Endothelial cell of umbilical vein (primary cell): Measurements from ENCODE around the gene FILIP1. TPM values are rescaled to one million over a fixed set of nuclear protein-coding genes. Genes with fewer than 3 reads are reported as not detected.

Experiments
- BruUV-seq: library from RNA; stranded (reverse); fragments of 400-500 nt; replicated peaks from 2 replicates; lab custom pipeline; 2021; lab: Mats Ljungman, UMichigan
- CTCF ChIA-PET: fragments of 300-600, 350-600 bp; sonication (Branson Sonifier 250); formaldehyde crosslinking; loops from one replicate; lab custom pipeline; 2021; ENCODE audit warnings: antibody characterized with exemption, inconsistent platforms; lab: Charles Lee
- POLR2A ChIA-PET: fragments of 300-600, 350-600 bp; sonication (Branson Sonifier 250); formaldehyde crosslinking; loops from one replicate; lab custom pipeline; 2021; ENCODE audit warnings: antibody characterized with exemption, inconsistent platforms; lab: Charles Lee
- DNase-seq: peaks from one replicate; pipeline ENCODE4 v3.0.0-alpha.2; 2011; ENCODE audit warnings: low read depth, low spot score
- FAIRE-seq: peaks from 2 replicates; lab custom pipeline; 2011; peaks lifted over from hg19 to GRCh38; lab: Jason Lieb, UNC
- H2AFZ ChIP-seq: 2 replicates; pipeline ENCODE4 v1.6.0; 2012; ENCODE audit warnings: low read depth, low read length, control low read depth, inconsistent platforms
- H3K27ac ChIP-seq: 2 replicates; pipeline ENCODE4 v1.5.1; 2011; ENCODE audit warnings: low read depth, mild to moderate bottlenecking, control low read depth, low read length, moderate library complexity; ENCODE audit not compliant: insufficient read depth
- H3K27me3 ChIP-seq, 2 experiments: 2 replicates each; pipeline versions ENCODE4 v1.6.0 to v1.6.1; 2011; ENCODE audit warnings: low read length in 2 of 2, mixed read lengths in 1 of 2; ENCODE audit not compliant: control insufficient read depth in 2 of 2, insufficient read depth in 2 of 2
- H3K36me3 ChIP-seq, 2 experiments: 2 replicates in 1 of 2; 3 replicates in 1 of 2; pipeline ENCODE4 v1.5.1; 2011; ENCODE audit warnings: low read length in 2 of 2, mild to moderate bottlenecking in 1 of 2, moderate library complexity in 1 of 2; ENCODE audit not compliant: control insufficient read depth in 2 of 2, insufficient read depth in 2 of 2; ENCODE audit errors: extremely low read depth in 1 of 2
- H3K4me1 ChIP-seq: 3 replicates; pipeline ENCODE4 v1.5.1; 2011; ENCODE audit warnings: mild to moderate bottlenecking, low read length; ENCODE audit not compliant: control insufficient read depth, insufficient read depth; ENCODE audit errors: extremely low read depth
- H3K4me2 ChIP-seq: 2 replicates; pipeline ENCODE4 v1.6.1; 2011; ENCODE audit warnings: low read length, control low read depth, mixed read lengths; ENCODE audit not compliant: insufficient read depth
- H3K4me3 ChIP-seq, 3 experiments: fragments of 200-600 bp in 1 of 3; sonication (generic), shearing (Covaris generic) in 1 of 3; replicated peaks in 1 of 3; 2 replicates each; pipeline ENCODE4 v1.5.1; 2011 to 2016; ENCODE audit warnings: control low read depth in 3 of 3, low read length in 3 of 3, mild to moderate bottlenecking in 2 of 3, inconsistent platforms in 1 of 3, low read depth in 1 of 3, moderate library complexity in 1 of 3; ENCODE audit not compliant: insufficient read depth in 1 of 3
- H3K79me2 ChIP-seq: 2 replicates; pipeline ENCODE4 v1.6.0; 2012; ENCODE audit warnings: low read length, inconsistent platforms; ENCODE audit not compliant: control insufficient read depth, insufficient read depth
- H3K9ac ChIP-seq: replicated peaks from 2 replicates; pipeline ENCODE3; 2011; ENCODE audit warnings: low read length, control low read depth; ENCODE audit not compliant: insufficient read depth; ENCODE audit errors: extremely low read depth
- H3K9me1 ChIP-seq: replicated peaks from 3 replicates; pipeline ENCODE4 v1.6.0; 2011; ENCODE audit warnings: mild to moderate bottlenecking, low read length; ENCODE audit not compliant: control insufficient read depth, insufficient read depth; ENCODE audit errors: extremely low read depth
- H3K9me3 ChIP-seq: replicated peaks from 2 replicates; pipeline ENCODE4 v1.5.1; 2012; ENCODE audit warnings: low read length, inconsistent platforms; ENCODE audit not compliant: control insufficient read depth, insufficient read depth
- H4K20me1 ChIP-seq: replicated peaks from 2 replicates; pipeline ENCODE3; 2011; ENCODE audit warnings: mild to moderate bottlenecking, low read length; ENCODE audit not compliant: control insufficient read depth, insufficient read depth; ENCODE audit errors: extremely low read depth
- CTCF ChIP-seq, 2 donors: IDR thresholded peaks; 1 replicate in 1 of 2; 2 replicates in 1 of 2; pipeline ENCODE4 v1.5.1; 2011; ENCODE audit warnings: low read length in 2 of 2, mild to moderate bottlenecking in 2 of 2, moderate library complexity in 2 of 2, control low read depth in 1 of 2, inconsistent platforms in 1 of 2, low read depth in 1 of 2; ENCODE audit not compliant: insufficient read depth in 1 of 2; ENCODE audit errors: extremely low read depth in 1 of 2
- EZH2 ChIP-seq: IDR thresholded peaks from 2 replicates; pipeline ENCODE4 v1.6.1; 2012; ENCODE audit warnings: borderline replicate concordance, low read depth, mild to moderate bottlenecking, moderate library complexity, low read length, inconsistent platforms; ENCODE audit not compliant: severe bottlenecking
- FOS ChIP-seq: IDR thresholded peaks from 2 replicates; pipeline ENCODE4 v1.6.1; 2011; ENCODE audit warnings: mild to moderate bottlenecking, low read length, moderate library complexity, borderline replicate concordance; ENCODE audit not compliant: insufficient read depth
- GATA2 ChIP-seq: IDR thresholded peaks from 2 replicates; pipeline ENCODE4 v1.7.0; 2011; ENCODE audit warnings: low read depth, mild to moderate bottlenecking, moderate library complexity, mixed read lengths, low read length; ENCODE audit not compliant: insufficient read length, insufficient read depth
- JUN ChIP-seq: IDR thresholded peaks from 2 replicates; pipeline ENCODE4 v1.6.1; 2011; ENCODE audit warnings: borderline replicate concordance, low read depth; ENCODE audit not compliant: insufficient read length, insufficient read depth
- MAX ChIP-seq: IDR thresholded peaks from 2 replicates; pipeline ENCODE4 v1.6.1; 2011; ENCODE audit not compliant: insufficient read depth, insufficient read length
- MYC ChIP-seq: IDR thresholded peaks from one replicate; pipeline ENCODE4 v1.6.1; 2011; ENCODE audit warnings: mild to moderate bottlenecking, low read depth, low read length
- POLR2A ChIP-seq: IDR thresholded peaks from 2 replicates; pipeline ENCODE4 v1.6.1; 2012; ENCODE audit warnings: low read depth, mild to moderate bottlenecking, control low read depth, low read length
- POLR2AphosphoS5 ChIP-seq: IDR thresholded peaks from 2 replicates; pipeline ENCODE4 v1.6.1; 2012; ENCODE audit warnings: low read depth, mild to moderate bottlenecking, control low read depth, low read length, moderate library complexity; ENCODE audit not compliant: insufficient read depth
- dilution Hi-C: fragments of 300-500 bp; cut with MboI; formaldehyde crosslinking; loops from one replicate; pipeline ENCODE4 v1.15.0; 2019; ENCODE audit warnings: low sequenced_read_pairs; ENCODE audit not compliant: extremely low pct_ligation_motif_present
- intact Hi-C: fragments of 100-400 bp; cut with micrococcal nuclease; formaldehyde crosslinking; loops from one replicate; pipeline ENCODE4 v1.10.0; 2022
- polyA plus RNA-seq, 4 experiments: library from polyadenylated mRNA; depleted of rRNA in 3 of 4; stranded (reverse) in 3 of 4; unstranded in 1 of 4; fragments of >200 nt; gene quantifications; 2 replicates each; pipeline versions ENCODE4 v1.2.1 to v1.2.3, GENCODE V29; 2011 to 2012; ENCODE audit warnings: missing spikeins in 1 of 4
- total RNA-seq: library from RNA; stranded (reverse); gene quantifications from 2 replicates; pipeline ENCODE4 v1.2.3, GENCODE V29; 2021

Gene FILIP1
- total and polyA plus RNA-seq, 2 donors (not counting 3 experiments of a cell fraction or from before 2014, with no cell fraction given), result 2.8 to 13.7 TPM

- Histone ChIP-seq H3K27me3 (no peaks in the 10 kb centered on the region), H3K79me2 (peaks cover 70% of the 10 kb centered on the region), H3K27ac (peak overlapping the region; percentile 19), H3K4me3 (peak overlapping the region; percentile 91 to 95 (median 91)), H4K20me1 (peaks cover 2% of the 10 kb centered on the region), H3K36me3 (no peaks in the 10 kb centered on the region), H3K9me1 (no peaks in the 10 kb centered on the region), H3K4me2 (peak overlapping the region; percentile 87), H3K9ac (peak overlapping the region; percentile 95), H3K4me1 (peaks cover 43% of the 10 kb centered on the region), H3K9me3 (no peaks in the 10 kb centered on the region), H2AFZ (no peak overlapping the region)
- POLR2A ChIA-PET, result no interaction called here
- FAIRE-seq, result no peak
- dilution Hi-C loops, result no loop called here
- no peak for TF ChIP-seq MAX
- no peak for TF ChIP-seq POLR2AphosphoS5
- TF ChIP-seq JUN, result no peak
- no peak for TF ChIP-seq EZH2
- no peak for TF ChIP-seq GATA2
- intact Hi-C loops, result no loop called here
- CTCF ChIA-PET, result interaction anchor here (1.2 to 9.8 kb wide), 4 partner anchors 12 to 241 kb away, joined by 3 to 95 read pairs (median 5); no protein-coding TSS in a partner anchor
- no TSS peak for BruUV-seq
- peak; percentile 34 for DNase-seq
Measured at GRCh38 chr6:75282706-75283105, 210.9 kb downstream of the FILIP1 start.

- Histone ChIP-seq H4K20me1 (peaks cover 2% of the 10 kb centered on the region), H3K79me2 (peaks cover 80% of the 10 kb centered on the region), H3K27me3 (no peaks in the 10 kb centered on the region), H3K4me1 (peaks cover 43% of the 10 kb centered on the region), H3K9me1 (no peaks in the 10 kb centered on the region), H3K27ac (no peak overlapping the region), H3K4me2 (peak overlapping the region; percentile 87), H3K9ac (peak overlapping the region; percentile 27), H3K4me3 (peak overlapping the region in 2 of 3 experiments; percentile 91), H3K9me3 (no peaks in the 10 kb centered on the region), H2AFZ (no peak overlapping the region), H3K36me3 (no peaks in the 10 kb centered on the region)
- dilution Hi-C loops, result no loop called here
- ChIA-PET POLR2A (interaction anchor here (1.2 kb wide), 1 partner anchor 243 kb away, joined by 3 read pairs; no protein-coding TSS in a partner anchor), CTCF (interaction anchor here (1.5 to 9.8 kb wide), 3 partner anchors 8 to 14 kb away, joined by 3 to 95 read pairs (median 3); no protein-coding TSS in a partner anchor)
- no TSS peak for BruUV-seq
- DNase-seq, result peak; percentile 48
- TF ChIP-seq MAX (no peak), JUN (no peak), CTCF (IDR thresholded peaks at IDR 0.05; ENCODE audit: extremely low read depth in 1 of 2, insufficient read depth in 1 of 2, low read depth in 1 of 2, low read length in 2 of 2) (no peak), POLR2A (no peak), FOS (no peak), GATA2 (no peak), EZH2 (no peak), MYC (no peak), POLR2AphosphoS5 (no peak)
- peak; percentile 35 for FAIRE-seq
- intact Hi-C loops, result no loop called here
Measured at GRCh38 chr6:75281653-75282052, 211.9 kb downstream of the FILIP1 start.
